Left kidney (tissue), 8 donors: ENCODE measurements around the gene XCR1. TPM values are rescaled to one million over a fixed set of nuclear protein-coding genes. Genes with fewer than 3 reads are reported as not detected.
A peak's percentile ranks its signal among the peaks of the same experiment; 100 is the strongest.
"Not testable (repeated sequence)": the region's sequence is repeated elsewhere in the genome, so short reads cannot be mapped to it uniquely, and the experiment has no call there.

Source experiments
- DNase-seq: peaks from one replicate; pipeline ENCODE4 v3.0.0-alpha.2; 2013
- long read RNA-seq, 8 donors: transcript quantifications; one replicate each; lab custom pipeline, GENCODE V29; 2026
- polyA plus RNA-seq: library from polyadenylated mRNA; unstranded; fragments of 120-200 nt; gene quantifications from one replicate; pipeline ENCODE4 v1.2.1, GENCODE V29; 2013; ENCODE audit not compliant: insufficient read length

Gene XCR1, protein sequence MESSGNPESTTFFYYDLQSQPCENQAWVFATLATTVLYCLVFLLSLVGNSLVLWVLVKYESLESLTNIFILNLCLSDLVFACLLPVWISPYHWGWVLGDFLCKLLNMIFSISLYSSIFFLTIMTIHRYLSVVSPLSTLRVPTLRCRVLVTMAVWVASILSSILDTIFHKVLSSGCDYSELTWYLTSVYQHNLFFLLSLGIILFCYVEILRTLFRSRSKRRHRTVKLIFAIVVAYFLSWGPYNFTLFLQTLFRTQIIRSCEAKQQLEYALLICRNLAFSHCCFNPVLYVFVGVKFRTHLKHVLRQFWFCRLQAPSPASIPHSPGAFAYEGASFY
- polyA plus RNA-seq, result 0.15 TPM
- long read RNA-seq, donor 1, result 0 reads
- long read RNA-seq, donor 2, result 0 reads
- long read RNA-seq, donor 3, result 0 reads
- long read RNA-seq, donor 4, result 0 reads
- long read RNA-seq, donor 5, result 0 reads
- long read RNA-seq, donor 6, result 0 reads
- long read RNA-seq, donor 7, result 0 reads
- long read RNA-seq, donor 8, result 0 reads

DNA sequence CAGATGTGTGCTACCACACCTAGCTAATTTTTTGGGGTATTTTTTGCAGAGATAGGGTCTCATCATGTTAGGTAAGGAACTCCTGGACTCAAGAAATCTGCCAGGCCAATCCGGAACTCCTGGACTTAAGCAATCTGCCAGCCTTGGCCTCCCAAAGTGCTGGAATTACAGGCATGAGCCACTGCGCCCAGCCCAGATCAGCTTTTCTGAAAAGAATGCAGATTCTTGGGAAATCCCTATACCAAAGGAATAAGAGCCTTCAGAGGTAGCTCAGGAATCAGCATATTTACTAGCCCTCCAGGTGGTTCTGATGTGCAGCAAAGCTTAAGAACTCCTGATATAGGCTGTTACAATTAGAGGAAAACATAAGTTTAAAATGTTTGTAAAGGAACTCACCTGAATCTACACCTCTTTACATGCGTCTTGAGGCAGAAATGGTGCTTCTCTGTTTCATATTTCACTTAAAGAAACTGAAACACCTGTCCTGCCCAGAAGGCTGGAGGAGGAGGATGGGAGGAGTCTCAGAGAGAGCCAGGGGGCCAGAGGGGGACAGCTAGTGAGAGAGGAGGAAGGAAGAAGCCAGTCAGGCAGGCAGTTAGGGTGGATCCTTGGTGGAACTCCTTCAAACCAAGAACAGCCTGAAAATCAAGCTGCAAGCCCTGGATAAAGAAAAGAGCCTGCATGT, at the start of gene XCR1:
Gene XCR1, minus strand, starts transcription at position 463 of the 685 bp plus-strand sequence. CDS start 5,536 bp downstream, outside the sequence.
- no peak for DNase-seq

DNA sequence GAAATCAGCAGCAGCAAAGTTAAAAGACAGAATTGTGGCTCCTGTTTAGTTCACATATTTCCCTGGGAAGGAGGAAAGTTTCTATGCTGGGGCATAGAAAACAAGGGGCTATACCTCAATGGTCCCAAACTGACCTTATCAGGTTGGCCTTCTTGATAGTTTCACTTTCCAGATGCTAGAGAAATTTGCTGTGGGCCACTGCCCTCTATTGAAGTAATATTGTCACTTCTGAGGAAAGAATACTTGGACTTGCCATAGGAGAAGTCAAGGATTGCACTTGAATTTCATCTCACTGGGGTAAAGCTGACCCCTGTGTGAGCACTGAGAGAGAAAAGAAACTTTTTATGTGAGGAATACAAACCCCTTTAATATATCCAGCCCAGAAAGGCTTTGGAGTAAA, 49.3 kb upstream of the XCR1 start:
- no peak for DNase-seq

DNA sequence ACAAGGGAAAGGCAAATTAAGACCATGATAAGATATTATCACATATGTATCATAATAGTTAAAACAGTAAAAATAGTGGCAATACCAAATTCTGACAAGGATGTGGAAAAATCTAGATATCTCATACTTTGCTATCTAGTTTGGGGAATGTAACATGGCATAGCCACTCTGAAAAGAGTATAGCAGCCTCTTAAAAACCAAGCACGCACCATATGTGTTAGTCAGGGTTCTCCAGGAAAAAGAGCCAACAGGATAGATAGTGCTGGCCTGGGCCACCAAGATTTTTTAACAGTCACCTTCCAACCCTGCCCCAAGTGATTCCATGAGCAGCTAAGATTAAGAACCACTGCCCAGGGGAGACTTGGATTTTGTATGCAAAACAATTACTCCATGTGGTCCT, 48.5 kb upstream of the XCR1 start:
- DNase-seq, result no peak

DNA sequence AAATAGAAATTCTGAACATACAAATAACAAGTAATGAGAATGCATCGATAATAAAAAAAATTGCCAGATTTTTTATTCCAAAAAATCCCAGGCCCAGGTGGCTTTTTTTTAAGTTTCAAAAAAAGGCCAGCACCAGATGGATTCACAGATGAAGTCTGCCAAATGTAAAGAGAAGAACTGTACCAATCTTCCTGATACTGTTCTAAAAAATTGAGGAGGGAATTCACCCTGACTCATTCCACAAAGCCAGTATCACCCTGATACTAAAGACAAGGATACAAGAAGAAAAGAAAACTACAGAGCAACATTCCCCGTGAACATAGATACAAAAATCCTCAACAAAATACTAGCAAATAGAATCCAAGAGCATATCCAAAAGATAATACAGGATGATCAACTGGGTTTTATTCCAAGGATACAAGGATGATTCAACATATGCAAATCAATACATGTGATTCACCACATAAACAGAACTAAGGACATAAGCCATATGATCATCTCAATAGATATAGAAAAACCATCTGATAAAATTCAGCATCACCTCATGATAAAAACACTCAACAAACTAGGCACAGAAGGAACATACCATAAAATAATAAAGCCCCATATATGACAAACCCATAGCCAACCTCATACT, 44.1 kb upstream of the XCR1 start:
- DNase-seq, result no peak

DNA sequence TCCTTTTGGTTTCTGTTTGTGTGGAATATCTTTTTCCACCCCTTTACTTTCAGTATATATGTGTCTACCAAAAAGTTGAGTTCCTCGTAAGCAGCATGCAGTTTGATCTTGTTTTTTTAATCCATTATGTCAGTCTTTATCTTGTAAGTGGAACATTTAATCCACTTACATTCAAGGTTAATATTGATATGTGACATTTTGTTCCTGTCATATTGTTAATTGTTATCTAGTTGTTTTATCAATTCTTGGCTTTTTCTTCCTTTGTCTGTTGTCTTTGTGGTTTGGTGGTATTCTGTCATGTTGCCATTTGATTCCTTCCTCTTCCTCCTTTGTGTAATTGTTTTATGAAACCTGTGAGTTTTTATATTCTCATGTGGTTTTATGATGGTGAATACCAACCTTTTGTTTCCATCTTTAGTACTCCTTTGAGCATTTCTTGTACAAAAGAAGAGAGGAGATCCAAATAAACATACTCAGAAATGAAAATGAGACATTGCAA, 43.4 kb upstream of the XCR1 start:
- DNase-seq, result no peak

DNA sequence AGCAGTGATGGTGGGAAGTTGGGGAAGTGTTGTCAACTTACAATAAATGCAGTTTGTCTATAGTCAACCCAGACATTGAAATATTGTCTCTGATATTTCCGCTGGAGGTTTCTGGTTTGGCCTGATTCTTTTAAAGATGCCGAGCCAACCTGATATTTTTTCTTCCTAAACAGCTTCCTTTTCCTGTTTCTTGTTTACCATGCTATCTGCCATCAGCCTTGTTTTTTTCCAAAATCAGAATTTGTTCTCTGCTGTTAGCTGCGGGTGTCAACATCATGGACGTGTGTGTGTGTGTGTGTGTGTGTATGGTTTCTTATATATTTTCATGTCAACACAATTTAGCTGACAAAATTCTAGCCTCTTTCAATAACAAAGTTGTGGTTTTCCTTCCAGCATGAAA, 41.2 kb upstream of the XCR1 start:
- no peak for DNase-seq

DNA sequence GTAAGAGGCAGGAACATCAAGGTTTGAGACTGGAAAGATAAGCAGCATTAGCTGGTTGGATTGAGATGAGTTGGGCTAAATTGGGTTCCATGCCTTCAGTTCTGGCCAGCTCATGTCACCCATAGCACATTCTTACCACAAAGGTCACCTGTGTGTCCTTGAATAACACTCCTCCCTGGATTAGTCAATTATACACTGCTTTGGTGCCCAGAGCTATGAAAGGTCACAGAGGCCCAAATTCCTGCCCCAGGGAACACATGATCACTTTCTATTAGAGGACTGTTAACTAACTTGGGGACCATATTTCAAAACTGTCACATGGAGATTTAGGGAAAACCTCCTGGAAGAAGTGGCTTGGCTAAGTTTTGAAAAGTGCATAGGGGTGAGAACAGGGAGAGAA, 40.1 kb upstream of the XCR1 start:
- no peak for DNase-seq

DNA sequence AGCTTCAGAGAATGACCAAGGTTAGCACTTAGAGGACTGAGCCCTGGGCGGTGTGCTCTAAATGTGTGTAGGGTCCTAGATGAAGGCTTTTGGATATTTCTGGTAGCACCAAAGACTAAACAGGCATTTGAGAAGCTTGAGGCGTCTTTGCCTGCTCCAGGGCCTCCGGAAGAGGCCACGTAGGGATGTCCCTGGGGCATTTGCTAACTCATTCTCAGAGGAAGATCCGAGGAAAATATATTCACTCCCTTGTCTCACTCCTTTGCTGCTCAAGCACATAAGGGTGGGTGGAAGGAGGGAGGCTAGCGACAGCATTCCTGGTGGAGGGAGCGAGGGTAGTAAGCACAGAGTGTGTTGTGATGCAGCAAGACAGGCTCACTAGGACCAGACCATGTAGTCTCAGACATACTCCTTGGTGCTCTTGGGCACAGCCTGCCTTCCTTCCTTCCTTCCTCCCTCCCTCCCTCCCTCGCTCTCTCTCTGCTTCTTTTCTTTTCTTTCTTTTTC, 38.5 kb upstream of the XCR1 start:
- no peak for DNase-seq

DNA sequence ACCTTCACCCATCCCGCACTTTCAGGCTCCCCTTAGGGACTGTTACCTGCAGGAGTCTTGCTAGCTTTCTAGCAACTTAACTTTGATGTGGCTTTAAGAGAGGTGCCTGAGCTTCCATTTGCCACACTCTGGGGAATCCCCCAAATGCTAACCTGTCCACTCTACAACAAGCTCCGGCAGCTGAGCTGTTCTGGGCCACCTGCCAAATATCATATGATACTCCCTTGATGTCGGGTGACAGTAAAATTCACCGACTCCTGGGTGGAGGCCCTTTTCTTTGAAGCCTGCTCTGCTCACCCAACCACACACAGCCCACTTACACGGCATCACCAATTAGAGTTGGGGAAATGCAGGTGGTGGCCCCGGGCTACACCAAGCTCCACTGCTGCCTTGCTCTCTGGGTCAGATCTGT, 38.0 kb upstream of the XCR1 start:
- DNase-seq, result peak; percentile 35

DNA sequence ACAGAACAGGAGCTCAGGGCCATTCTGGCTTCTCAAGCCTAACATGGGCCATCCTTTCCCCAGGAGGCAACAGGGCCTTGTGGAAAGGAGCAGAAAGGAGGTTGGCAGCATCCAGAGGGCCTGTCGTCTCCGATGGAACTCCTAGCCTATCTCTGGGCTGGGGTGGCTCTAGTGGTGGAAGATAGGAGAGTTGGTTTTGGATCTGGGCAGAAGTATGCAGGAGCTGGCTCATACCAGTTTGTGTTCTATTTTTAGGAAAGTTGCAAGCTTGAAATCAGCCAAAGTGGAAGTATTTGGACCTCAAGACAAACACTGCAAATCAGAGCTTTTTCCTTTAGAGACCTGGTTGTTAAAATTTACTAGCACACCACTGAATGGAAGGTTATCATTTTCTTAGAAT, 35.4 kb upstream of the XCR1 start:
- DNase-seq, result no peak

DNA sequence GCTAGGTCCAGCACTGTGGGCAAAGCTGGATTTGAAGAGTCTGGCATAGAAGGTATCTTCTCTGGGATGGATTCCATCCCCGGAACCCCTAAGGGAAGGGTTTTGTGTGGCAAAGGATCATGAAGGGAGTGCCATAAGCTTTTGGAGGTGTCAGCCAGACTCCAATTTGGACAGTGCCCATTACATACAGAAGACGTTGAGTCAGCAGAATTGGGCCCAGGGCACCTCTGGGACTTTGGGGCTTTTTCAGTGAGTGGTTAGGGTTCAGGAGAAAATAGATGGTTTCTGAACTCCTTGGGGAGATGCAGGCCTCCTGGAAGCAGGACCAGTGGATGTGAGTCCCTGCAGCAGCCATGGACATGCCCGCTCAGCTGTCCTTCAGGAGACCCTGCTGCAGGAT, 34.6 kb upstream of the XCR1 start:
- no peak for DNase-seq

DNA sequence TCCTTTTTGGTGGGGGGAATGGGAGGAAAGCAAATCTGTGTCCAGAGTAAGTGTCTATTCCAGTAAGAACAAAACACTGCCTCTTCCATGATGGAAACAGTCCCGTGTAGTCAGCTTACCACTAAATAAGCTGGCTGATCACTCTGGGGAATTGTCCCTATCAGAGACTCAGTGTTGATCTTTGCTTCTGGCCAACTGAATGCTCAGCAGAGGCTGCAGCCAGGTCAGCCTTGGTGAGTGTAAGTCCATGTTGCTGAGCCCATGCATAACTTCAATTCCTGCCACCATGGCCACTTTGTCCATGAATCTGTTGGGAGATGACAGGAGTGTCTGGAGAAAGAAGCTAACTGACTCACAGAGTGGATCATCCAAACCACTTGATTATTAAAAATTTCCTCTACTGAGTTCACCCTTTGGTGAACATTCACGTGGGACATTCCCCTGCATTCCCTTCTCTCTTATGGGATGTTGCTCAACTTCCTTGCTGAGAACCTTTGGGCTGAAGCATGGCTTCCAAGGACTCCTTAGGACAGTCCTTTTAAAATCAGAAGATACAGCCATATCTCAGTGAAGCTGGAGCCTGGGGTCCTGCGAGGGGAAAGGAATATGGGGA, 33.9 kb upstream of the XCR1 start:
- no peak for DNase-seq

DNA sequence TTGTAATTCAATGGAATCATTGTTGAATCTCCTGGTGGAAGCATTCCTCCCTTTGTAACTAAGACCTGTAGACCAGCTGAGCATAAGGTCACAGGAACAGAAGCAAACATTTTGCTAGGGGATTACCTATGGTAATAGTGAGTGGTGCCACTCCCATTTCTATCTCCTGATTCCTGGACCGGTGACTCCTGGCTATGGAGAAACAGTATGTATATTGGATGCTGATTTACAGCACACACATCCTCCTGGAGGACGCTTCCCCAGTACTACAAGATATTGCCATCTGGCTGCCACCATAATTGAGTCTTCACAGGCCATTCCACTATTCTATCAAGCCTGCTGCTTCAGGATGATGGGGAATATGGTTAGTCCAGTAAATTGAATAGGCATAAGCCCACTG, 33.3 kb upstream of the XCR1 start:
- no peak for DNase-seq

DNA sequence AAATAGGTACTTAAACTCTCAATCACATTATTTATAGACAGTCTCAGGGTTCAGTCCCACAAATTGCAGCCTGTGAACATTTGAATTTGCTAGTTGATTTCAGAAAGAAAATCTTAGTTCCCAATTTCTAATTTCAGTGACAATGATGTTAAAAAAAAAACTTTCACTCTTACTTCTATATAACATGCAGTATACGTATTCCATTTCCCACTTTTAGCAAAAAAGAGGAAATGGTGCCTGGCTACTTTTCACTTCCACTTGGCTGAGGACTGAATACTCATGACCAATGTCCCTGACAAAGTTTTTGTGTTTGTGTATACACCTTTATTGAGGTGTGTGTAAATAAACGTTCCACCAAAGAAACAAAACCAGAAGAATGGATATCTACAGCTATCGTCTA, 32.1 kb upstream of the XCR1 start:
- no peak for DNase-seq

DNA sequence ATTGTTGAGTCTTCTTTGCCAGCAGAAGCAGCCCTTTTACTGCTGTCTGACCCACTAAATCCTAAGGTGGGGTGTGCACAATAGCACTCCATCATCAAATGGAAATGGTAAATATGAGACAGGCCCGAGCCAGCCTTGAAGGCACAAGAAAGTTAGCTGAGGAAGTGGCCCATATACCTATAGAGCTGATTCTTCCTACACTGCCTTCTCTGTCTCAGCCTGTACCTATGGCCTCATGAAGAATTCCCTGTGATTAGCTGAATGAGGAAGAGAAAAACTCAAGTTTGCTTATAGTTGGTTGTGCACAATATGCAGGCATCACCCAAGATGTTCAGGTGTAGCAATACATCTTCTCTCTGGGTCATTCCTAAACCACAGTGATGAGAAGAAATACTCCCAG, 31.7 kb upstream of the XCR1 start:
- no peak for DNase-seq

DNA sequence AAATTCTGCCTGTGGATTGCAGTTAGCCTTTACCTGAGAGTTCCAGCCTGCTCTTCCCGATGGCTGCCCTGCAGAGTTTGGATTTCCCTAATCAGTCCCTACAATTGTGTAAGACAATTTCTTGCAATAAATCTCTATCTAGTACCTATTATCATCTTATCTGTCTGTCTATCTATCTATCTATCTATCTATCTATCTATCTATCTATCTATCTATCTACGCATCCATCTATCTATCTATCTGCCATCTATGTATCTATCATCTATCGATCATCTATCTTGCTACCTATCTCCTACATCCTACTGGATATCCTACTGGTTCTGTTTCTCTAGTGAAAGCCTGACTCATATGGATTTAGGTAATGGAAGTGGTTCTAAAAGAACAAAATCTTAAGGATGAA, 30.4 kb upstream of the XCR1 start:
- DNase-seq, result no peak

DNA sequence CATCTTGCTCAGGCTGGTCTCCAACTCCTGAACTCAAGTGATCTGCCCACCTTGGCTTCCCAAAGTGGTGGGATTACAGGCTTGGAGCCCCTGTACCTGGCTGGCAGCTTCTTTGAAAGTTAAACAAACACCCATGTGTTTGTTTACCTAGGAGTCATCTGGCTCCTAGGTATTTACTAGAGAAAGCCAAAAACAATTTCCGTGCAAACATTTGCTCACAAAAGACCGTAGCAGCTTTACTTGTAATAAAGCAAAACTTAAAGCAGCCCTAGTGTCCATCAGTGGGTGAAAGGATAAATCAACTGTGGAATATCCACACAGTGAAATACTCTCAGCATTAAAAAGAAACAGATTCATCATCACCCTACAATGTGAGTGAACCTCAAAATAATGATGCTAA, 29.4 kb upstream of the XCR1 start:
- no peak for DNase-seq

DNA sequence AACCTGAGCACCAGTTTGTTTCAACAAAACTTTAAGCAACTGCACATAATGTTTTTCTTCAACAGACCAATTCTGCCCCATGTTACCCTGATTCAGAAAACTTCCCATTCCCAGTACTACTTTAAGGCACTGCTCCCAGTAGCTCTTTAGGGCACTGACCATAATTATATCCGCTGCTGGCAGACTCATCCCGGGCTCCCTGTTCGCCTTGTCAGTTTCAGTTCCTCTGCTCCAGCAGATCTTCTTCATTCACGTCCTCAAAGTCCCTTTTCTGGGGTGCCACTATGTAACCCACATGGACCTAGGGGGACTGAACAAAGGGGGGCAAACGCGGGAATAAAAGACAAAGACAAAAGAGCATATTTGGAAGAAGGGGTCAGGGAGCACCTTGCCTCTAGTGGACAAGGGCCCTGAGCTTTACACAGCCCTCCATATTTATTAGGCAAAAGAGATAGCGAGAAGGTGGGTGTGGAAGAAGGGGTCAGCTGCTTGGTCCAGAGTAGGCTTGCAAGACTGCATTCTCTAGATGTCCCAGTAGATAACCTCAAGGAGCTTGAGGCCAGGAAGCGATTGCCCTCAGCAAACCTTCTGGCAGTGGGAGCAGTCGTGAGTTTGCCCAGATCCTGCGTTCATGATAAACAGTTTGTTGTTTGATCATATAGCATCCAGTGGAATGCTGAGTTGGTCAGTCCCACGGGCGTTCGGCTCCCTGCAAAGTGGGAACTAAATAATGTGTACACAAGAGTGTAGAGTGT, 26.7 kb upstream of the XCR1 start:
- DNase-seq, result not testable (repeated sequence)

DNA sequence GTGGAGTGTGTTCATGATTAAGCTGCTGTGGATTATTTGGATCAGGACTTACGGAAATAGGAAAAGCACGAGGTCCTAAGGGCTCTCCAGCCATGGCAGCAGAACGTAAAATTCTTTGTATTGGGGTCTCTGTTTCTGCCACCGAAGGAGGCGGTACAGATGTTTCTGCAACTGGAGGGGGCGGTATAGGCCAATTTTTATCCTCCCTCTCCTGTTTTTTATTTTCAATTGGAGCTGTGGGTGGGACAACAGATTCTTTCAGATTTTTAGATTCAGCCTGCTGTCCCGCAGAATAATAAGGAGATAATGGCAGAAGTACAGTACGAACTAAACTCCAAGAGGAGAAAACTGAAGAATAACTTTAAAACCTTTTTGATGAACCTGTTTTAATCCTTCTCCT, 26.0 kb upstream of the XCR1 start:
- DNase-seq, result not testable (repeated sequence)

DNA sequence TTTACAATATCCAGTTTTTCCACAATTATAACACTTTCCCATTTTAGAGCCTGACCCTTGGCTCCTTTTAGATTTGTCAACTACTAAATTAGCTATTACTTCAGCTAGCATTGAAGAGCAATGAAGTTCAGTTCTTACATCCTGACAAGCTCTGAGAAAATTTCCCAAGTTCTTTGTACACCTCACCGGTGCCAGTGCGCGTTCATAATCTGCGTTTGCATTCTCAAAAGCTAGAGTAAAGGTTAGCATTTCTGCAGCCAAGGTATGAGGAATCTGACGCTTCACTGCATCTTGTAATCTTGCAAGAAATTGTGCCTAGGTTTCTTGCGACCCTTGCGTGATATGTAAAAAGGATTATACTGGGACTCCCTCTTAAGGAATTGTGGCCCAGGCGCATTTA, 25.2 kb upstream of the XCR1 start:
- DNase-seq, result no peak

DNA sequence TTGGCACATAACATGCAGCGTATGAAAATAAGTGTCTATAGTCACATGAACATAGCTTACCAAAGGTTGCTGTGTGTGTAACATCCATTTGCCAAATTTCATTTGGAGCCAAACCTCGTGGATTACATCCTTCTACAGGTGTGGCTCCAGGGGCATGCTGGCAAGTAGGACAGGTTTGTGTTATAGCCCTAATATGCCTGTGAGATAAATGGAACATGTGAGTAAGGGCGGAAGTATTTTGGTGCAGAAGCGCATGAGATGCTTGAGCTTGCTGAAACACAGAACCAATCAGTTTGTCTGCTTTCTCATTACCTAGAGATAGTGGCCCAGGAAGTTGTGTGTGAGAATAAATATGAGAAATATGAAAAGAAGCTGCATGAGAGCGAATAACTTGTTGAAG, 21.8 kb upstream of the XCR1 start:
- no peak for DNase-seq
